Measurements from ENCODE around the gene SNRNP25. TPM values are rescaled to one million over a fixed set of nuclear protein-coding genes. Genes with fewer than 3 reads are reported as not detected.

The SNRNP25 gene
- total and polyA plus RNA-seq, 12 donors = 22.6 to 51.1 (median 32.9) TPM

DNA sequence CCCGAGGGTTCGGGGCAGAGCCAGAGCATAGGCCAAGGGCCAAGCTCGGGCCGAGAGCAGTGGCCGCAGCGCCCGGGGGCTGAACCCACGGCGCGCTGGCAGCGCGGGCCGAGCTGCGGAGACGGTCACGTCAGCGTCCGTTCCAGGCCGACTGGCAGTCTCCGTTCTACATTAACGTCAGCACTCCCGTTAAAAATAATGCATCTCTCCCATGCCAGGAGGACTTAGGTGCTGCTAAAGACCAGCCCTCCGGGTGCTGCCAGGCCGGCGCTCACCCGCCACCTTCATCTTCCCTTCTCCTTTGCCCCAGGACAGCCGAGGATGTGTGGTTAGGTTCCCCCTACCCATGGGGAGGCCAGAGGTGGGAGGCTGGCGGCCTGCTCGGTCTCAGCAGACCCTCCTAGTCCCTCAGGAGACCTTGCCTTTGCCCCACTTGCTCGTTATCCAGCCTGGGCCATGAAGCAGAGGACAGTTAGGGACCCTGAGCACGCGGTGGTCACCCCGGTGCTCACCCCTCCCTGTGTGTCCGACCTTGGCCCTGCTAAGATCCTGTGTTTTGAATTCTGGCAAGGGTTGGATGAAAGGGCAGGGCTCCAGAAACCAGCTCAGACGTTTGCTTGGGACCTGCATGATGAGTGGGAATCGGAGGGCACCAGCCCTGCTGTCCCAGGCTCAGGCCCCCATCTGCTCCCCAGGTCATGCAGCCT, 25.0 kb downstream of the SNRNP25 start:
- H3K4me3 ChIP-seq = peak overlapping the region; percentile 44 to 98 (median 72)
- H3K36me3 ChIP-seq (replicated peaks in 1 of 2) = peaks cover 0 to 11% of the 10 kb centered on the region in 2 donors
- WGBS, 4 donors = 0 to 5% (median 3%) methylated on average over 3 to 36 of the region's 36 CpGs
- DNase-seq = peak in 6 of 7 donors; percentile 60 to 84 (median 72)
- peak overlapping the region; percentile 81 to 98 (median 91) for H3K27ac ChIP-seq
- peaks cover 37 to 40% of the 10 kb centered on the region in 2 donors for H3K4me1 ChIP-seq (replicated peaks in 1 of 2)
- no peaks in the 10 kb centered on the region for H3K9me3 ChIP-seq (replicated peaks in 1 of 3)
- intact Hi-C loops (cut with DNase I) = no loop called here
- no peaks in the 10 kb centered on the region for H3K27me3 ChIP-seq
- no peak for TF ChIP-seq POLR2A (IDR thresholded peaks at IDR 0.05)
- TF ChIP-seq, protein P1, sequence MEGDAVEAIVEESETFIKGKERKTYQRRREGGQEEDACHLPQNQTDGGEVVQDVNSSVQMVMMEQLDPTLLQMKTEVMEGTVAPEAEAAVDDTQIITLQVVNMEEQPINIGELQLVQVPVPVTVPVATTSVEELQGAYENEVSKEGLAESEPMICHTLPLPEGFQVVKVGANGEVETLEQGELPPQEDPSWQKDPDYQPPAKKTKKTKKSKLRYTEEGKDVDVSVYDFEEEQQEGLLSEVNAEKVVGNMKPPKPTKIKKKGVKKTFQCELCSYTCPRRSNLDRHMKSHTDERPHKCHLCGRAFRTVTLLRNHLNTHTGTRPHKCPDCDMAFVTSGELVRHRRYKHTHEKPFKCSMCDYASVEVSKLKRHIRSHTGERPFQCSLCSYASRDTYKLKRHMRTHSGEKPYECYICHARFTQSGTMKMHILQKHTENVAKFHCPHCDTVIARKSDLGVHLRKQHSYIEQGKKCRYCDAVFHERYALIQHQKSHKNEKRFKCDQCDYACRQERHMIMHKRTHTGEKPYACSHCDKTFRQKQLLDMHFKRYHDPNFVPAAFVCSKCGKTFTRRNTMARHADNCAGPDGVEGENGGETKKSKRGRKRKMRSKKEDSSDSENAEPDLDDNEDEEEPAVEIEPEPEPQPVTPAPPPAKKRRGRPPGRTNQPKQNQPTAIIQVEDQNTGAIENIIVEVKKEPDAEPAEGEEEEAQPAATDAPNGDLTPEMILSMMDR (IDR thresholded peaks at IDR 0.05) = no peak

GRCh38 chr16:79151-80054, 25.8 kb downstream of the SNRNP25 start:
- 46 to 61% (median 52%) methylated on average over 27 to 32 of the region's 32 CpGs for WGBS, 4 donors
- H3K9me3 ChIP-seq (replicated peaks in 1 of 3) = no peaks in the 10 kb centered on the region
- H3K27ac ChIP-seq = peak overlapping the region in 2 of 5 donors; percentile 93 to 98
- H3K4me3 ChIP-seq = peak overlapping the region in 1 of 4 donors; percentile 98
- H3K4me1 ChIP-seq (replicated peaks in 1 of 2) = peaks cover 42 to 48% of the 10 kb centered on the region in 2 donors
- H3K36me3 ChIP-seq (replicated peaks in 1 of 2) = peaks cover 0 to 16% of the 10 kb centered on the region in 2 donors
- intact Hi-C loops (cut with DNase I) = no loop called here
- no peaks in the 10 kb centered on the region for H3K27me3 ChIP-seq
- TF ChIP-seq POLR2A (IDR thresholded peaks at IDR 0.05) = no peak
- TF ChIP-seq, protein P1 (IDR thresholded peaks at IDR 0.05) = no peak
- no peak for DNase-seq

DNA sequence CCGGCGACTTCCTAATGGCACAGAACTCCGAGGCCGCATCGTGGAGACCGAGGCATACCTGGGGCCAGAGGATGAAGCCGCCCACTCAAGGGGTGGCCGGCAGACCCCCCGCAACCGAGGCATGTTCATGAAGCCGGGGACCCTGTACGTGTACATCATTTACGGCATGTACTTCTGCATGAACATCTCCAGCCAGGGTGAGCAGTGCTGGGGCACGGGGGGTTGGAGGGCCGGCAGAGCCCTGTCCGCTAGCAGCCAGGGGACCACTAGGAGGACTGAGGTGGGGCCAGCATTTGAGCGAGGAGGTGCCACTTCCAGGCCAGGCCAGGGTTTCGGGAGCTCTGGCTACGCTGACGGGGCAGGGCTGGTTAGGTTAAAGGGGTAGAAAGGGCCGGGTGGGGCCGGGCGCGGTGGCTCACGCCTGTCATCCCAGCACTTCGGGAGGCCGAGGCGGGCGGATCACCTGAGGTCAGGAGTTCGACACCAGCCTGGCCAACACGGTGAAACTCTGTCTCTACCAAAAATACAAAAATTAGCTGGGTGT, 29.5 kb downstream of the SNRNP25 start:
- peaks cover 22 to 36% of the 10 kb centered on the region in 2 donors for H3K4me1 ChIP-seq (replicated peaks in 1 of 2)
- 94 to 95% (median 95%) methylated on average over 23 to 31 of the region's 31 CpGs for WGBS, 4 donors
- DNase-seq = no peak

More for the DNA sequence above, 29.5 kb downstream of the SNRNP25 start:
- TF ChIP-seq, protein P1 (IDR thresholded peaks at IDR 0.05) = no peak
- TF ChIP-seq POLR2A (IDR thresholded peaks at IDR 0.05) = no peak
- no peak overlapping the region for H3K4me3 ChIP-seq
- H3K36me3 ChIP-seq (replicated peaks in 1 of 2) = peaks cover 0 to 45% of the 10 kb centered on the region in 2 donors
- intact Hi-C loops (cut with DNase I) = no loop called here
- H3K27ac ChIP-seq = peak overlapping the region in 1 of 5 donors; percentile 8
- H3K27me3 ChIP-seq = no peaks in the 10 kb centered on the region
- no peaks in the 10 kb centered on the region for H3K9me3 ChIP-seq (replicated peaks in 1 of 3)
